Measurements from ENCODE around the gene TTC32. TPM values are rescaled to one million over a fixed set of nuclear protein-coding genes. Genes with fewer than 3 reads are reported as not detected.
A peak's percentile ranks its signal among the peaks of the same experiment; 100 is the strongest.

The TTC32 gene
- total and polyA plus RNA-seq, 2 of the 4 experiments (the other 2 are of a cell fraction): 1.1 to 3.9 TPM

- no peak for TF ChIP-seq SMC3 (IDR thresholded peaks at IDR 0.05; ENCODE audit: low read depth, low read length)
Measured at GRCh38 chr2:19854596-19855541, 46.9 kb downstream of the TTC32 start (continued).

GRCh38 chr2:19851116-19851695, 50.6 kb downstream of the TTC32 start:
- dilution Hi-C loops (cut with HindIII; ENCODE audit: low sequenced_read_pairs, unreplicated experiment): no loop called here

More at GRCh38 chr2:19851116-19851695, 50.6 kb downstream of the TTC32 start:
- Histone ChIP-seq H3K79me1 (ENCODE audit: low read depth in 1 of 2, low read length in 2 of 2) (no peaks in the 10 kb centered on the region), H4K20me1 (ENCODE audit: insufficient read depth, low read length) (no peaks in the 10 kb centered on the region), H2AK9ac (replicated peaks; ENCODE audit: low read depth, low read length, poor library complexity) (peak overlapping the region; percentile 50), H3K18ac (ENCODE audit: low read depth, low read length) (no peak overlapping the region), H3K4ac (ENCODE audit: low read depth, low read length) (no peak overlapping the region), H3K23ac (ENCODE audit: low read depth, low read length) (no peak overlapping the region), H3K36me3 (ENCODE audit: control insufficient read depth, insufficient read depth, low read length) (no peaks in the 10 kb centered on the region), H2AFZ (replicated peaks; ENCODE audit: low read length, poor library complexity) (no peak overlapping the region), H3K4me3 (ENCODE audit: insufficient read depth, low read depth, low read length) (no peak overlapping the region), H2AK5ac (ENCODE audit: low read depth, low read length) (no peak overlapping the region), H4K5ac (ENCODE audit: low read depth, low read length) (no peak overlapping the region), H2BK20ac (ENCODE audit: low read depth, low read length) (0 out of 2 replicates have a peak overlapping the region, but pooled peaks have one; percentile 3), H3K9ac (ENCODE audit: low read depth, low read length) (no peak overlapping the region), H4K91ac (ENCODE audit: insufficient read depth, low read depth, low read length) (no peak overlapping the region), H3K27ac (ENCODE audit: insufficient read depth, low read length) (no peak overlapping the region), H3K56ac (ENCODE audit: extremely low read depth, insufficient read depth, low read length) (no peak overlapping the region), H2BK5ac (ENCODE audit: low read depth, low read length, poor library complexity, severe bottlenecking) (no peak overlapping the region), H3K14ac (replicated peaks; ENCODE audit: low read depth, low read length) (no peak overlapping the region), H3K4me1 (ENCODE audit: control insufficient read depth, insufficient read depth, low read length) (no peaks in the 10 kb centered on the region), H4K8ac (ENCODE audit: low read depth in 2 of 2, low read length in 2 of 2) (no peak overlapping the region), H3K27me3 (ENCODE audit: control insufficient read depth, insufficient read depth, low read length) (peaks cover 3% of the 10 kb centered on the region), H3K9me3 (ENCODE audit: control insufficient read depth, insufficient read depth, low read length) (no peaks in the 10 kb centered on the region; the same call in 1 of the 2 replicates), H2BK120ac (ENCODE audit: low read depth, low read length) (no peak overlapping the region), H3K9me1 (ENCODE audit: insufficient read depth, low read length) (peaks cover 8% of the 10 kb centered on the region; the same call in 1 of the 2 replicates), H3K4me2 (ENCODE audit: low read depth, low read length) (no peak overlapping the region), H2BK15ac (ENCODE audit: low read depth, low read length) (no peak overlapping the region)
- WGBS, 2 experiments (ENCODE audit: extremely low coverage in 2 of 2, insufficient read length in 1 of 2): 70% methylated on average over 4 of the region's 7 CpGs; no CpG with 5 or more reads in 1 of the 2 experiments
- TF ChIP-seq NFE2L2 (IDR thresholded peaks at IDR 0.05; ENCODE audit: low read depth, low read length) (no peak), RCOR1 (IDR thresholded peaks at IDR 0.05; ENCODE audit: insufficient replicate concordance, low read length) (no peak), CTCF (conservative IDR thresholded peaks at IDR 0.05; ENCODE audit: low read depth, low read length) (no peak), MXI1 (IDR thresholded peaks at IDR 0.05; ENCODE audit: borderline replicate concordance, low read depth, low read length) (no peak), MAZ (IDR thresholded peaks at IDR 0.05; ENCODE audit: borderline replicate concordance, low read depth, low read length) (no peak), SMC3 (IDR thresholded peaks at IDR 0.05; ENCODE audit: low read depth, low read length) (0 out of 2 replicates have a peak, but pooled peaks have one; percentile 10), RAD21 (IDR thresholded peaks at IDR 0.05; ENCODE audit: low read length) (0 out of 2 replicates have a peak, but pooled peaks have one; percentile 18)
- peak; percentile 35 for ATAC-seq (ENCODE audit: low read depth)
- DNase-seq: no peak
- ChIA-PET CTCF (no interaction called here), POLR2A (ENCODE audit: unreplicated experiment) (interaction anchor here (0.6 kb wide), 1 partner anchor 136 kb away, joined by 3 read pairs; no protein-coding TSS in a partner anchor)
- in situ Hi-C loops (cut with MboI; ENCODE audit: low sequenced_read_pairs): loop anchor here (10.0 kb wide), 2 partner anchors 166 to 1416 kb away; no protein-coding TSS in a partner anchor
- intact Hi-C loops (cut with micrococcal nuclease): no loop called here
- no TSS peak for BruUV-seq (replicated peaks)

All from IMR-90 (cell line).